ENCODE data around the gene STK31. TPM values are rescaled to one million over a fixed set of nuclear protein-coding genes. Genes with fewer than 3 reads are reported as not detected.
A peak's percentile ranks its signal among the peaks of the same experiment; 100 is the strongest.

The STK31 gene, protein sequence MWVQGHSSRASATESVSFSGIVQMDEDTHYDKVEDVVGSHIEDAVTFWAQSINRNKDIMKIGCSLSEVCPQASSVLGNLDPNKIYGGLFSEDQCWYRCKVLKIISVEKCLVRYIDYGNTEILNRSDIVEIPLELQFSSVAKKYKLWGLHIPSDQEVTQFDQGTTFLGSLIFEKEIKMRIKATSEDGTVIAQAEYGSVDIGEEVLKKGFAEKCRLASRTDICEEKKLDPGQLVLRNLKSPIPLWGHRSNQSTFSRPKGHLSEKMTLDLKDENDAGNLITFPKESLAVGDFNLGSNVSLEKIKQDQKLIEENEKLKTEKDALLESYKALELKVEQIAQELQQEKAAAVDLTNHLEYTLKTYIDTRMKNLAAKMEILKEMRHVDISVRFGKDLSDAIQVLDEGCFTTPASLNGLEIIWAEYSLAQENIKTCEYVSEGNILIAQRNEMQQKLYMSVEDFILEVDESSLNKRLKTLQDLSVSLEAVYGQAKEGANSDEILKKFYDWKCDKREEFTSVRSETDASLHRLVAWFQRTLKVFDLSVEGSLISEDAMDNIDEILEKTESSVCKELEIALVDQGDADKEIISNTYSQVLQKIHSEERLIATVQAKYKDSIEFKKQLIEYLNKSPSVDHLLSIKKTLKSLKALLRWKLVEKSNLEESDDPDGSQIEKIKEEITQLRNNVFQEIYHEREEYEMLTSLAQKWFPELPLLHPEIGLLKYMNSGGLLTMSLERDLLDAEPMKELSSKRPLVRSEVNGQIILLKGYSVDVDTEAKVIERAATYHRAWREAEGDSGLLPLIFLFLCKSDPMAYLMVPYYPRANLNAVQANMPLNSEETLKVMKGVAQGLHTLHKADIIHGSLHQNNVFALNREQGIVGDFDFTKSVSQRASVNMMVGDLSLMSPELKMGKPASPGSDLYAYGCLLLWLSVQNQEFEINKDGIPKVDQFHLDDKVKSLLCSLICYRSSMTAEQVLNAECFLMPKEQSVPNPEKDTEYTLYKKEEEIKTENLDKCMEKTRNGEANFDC
- 0.26 TPM for polyA plus RNA-seq (2013, experiment 1 of 4)
- 0.09 TPM for polyA plus RNA-seq (2013, experiment 2 of 4)
- polyA plus RNA-seq (2013, experiment 3 of 4) = not detected
- 0.12 TPM for polyA plus RNA-seq (2013, experiment 4 of 4)

DNA sequence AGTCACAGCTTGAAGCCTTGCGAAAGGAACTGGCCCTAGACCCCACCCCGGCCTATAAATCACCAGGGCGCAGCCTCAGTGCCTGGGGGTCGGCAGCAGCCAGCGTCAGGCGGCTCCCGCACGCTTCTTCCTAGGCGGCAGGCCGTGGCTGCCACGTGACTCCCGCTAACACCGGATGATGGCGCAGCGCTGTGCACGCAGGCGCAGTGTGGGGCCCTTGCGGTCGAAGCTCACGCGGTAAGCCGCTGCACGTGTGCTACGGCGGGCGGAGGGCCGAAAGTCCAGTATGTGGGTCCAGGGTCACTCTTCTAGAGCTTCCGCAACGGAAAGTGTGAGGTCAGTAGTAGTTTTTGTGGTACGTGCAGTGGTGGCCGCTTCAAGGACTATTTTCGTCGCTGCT, at the start of gene STK31:
TSS of gene STK31 (plus strand) at position 220 of the 400 bp plus-strand sequence. CDS start at position 287, 67 bp downstream.
- Histone ChIP-seq H3K27ac (ENCODE audit: insufficient read depth, low read depth, low read length, poor library complexity, severe bottlenecking) (no peak within 1 kb of the TSS), H3K9me3 (ENCODE audit: control insufficient read depth, low read length) (no peaks in the 10 kb centered on the region), H3K4me3 (ENCODE audit: insufficient read depth, low read depth, low read length) (no peak within 1 kb of the TSS), H3K36me3 (ENCODE audit: control insufficient read depth, insufficient read depth, low read length) (peaks cover 6% of the 10 kb centered on the region), H3K27me3 (ENCODE audit: control insufficient read depth, insufficient read depth, low read length, poor library complexity, severe bottlenecking) (no peaks in the 10 kb centered on the region), H3K4me1 (ENCODE audit: control insufficient read depth, insufficient read depth, low read length) (no peaks in the 10 kb centered on the region)
- 96% methylated on average over 32 to 33 of the region's 33 CpGs for WGBS, 2 experiments

DNA sequence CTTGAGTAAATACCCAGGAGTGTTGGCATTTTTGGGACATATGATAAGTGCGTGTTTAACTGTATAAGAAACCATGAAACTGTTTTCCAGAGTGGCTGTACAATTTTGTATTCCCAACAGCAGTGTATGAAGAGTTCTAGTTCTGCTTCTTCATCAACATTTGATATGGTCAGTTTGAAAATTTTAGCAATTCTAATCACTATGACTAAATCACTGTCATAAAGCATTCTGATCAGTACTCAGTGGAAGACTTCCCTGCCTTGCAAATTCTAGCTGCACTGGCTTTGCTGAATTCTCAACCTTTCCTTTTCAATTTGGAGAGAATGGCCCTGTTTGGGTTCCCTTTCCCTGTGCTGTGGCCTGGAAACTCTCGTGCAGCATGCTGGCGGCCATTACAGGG, 48.6 kb upstream of the STK31 start:
- Histone ChIP-seq H3K4me1 (ENCODE audit: control insufficient read depth, insufficient read depth, low read length) (no peaks in the 10 kb centered on the region), H3K9me3 (ENCODE audit: control insufficient read depth, low read length) (no peaks in the 10 kb centered on the region), H3K36me3 (ENCODE audit: control insufficient read depth, insufficient read depth, low read length) (no peaks in the 10 kb centered on the region), H3K27ac (ENCODE audit: insufficient read depth, low read depth, low read length, poor library complexity, severe bottlenecking) (no peak overlapping the region), H3K4me3 (ENCODE audit: insufficient read depth, low read depth, low read length) (no peak overlapping the region), H3K27me3 (ENCODE audit: control insufficient read depth, insufficient read depth, low read length, poor library complexity, severe bottlenecking) (no peaks in the 10 kb centered on the region)
- 91 to 93% methylated on average over 3 of the region's 3 CpGs for WGBS, 2 experiments

DNA sequence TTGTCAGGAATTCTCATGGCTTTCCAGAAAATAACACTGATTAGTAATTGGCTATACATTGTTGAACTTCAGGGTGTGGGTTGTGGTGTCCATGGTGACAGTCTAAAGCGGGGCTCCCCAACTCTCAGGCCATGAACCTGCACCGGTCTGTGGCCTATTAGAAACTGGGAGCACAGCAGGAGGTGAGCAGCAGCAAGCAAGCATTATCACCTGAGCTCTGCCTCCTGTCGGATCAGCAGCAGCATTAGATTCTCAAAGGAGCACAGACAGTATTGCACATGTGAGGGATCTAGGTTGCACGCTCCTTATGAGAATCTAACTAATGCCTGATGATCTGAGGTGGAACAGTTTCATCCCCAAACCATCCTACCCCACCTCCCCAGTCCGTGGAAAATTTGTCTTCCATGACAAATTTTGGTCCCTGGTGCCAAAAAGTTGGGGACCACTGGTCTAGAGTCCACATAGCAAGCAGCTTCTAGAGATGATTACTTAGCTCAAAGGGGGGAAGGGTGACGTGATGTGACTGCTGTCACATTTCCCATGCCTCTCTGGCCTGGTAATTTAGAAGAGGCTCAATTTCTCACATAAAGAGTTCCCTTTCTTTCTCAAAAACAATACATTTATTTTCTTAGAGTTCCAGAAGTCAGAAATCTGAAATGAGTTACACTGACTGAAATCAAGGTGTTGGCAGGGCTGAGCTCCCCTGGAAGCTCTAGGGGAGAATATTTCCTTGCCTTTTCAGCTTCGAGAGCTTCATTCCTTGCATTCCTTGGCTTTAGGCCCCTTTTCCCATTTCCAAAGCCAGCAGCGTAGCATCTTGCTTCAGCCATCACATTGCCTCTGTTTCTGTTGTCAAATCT, 47.7 kb upstream of the STK31 start:
- H3K9me3 ChIP-seq (ENCODE audit: control insufficient read depth, low read length) = no peaks in the 10 kb centered on the region
- WGBS, 2 experiments = 76 to 81% methylated on average over 8 of the region's 8 CpGs
- H3K27me3 ChIP-seq (ENCODE audit: control insufficient read depth, insufficient read depth, low read length, poor library complexity, severe bottlenecking) = no peaks in the 10 kb centered on the region
- H3K4me3 ChIP-seq (ENCODE audit: insufficient read depth, low read depth, low read length) = no peak overlapping the region
- no peaks in the 10 kb centered on the region for H3K4me1 ChIP-seq (ENCODE audit: control insufficient read depth, insufficient read depth, low read length)
- no peaks in the 10 kb centered on the region for H3K36me3 ChIP-seq (ENCODE audit: control insufficient read depth, insufficient read depth, low read length)
- H3K27ac ChIP-seq (ENCODE audit: insufficient read depth, low read depth, low read length, poor library complexity, severe bottlenecking) = no peak overlapping the region

DNA sequence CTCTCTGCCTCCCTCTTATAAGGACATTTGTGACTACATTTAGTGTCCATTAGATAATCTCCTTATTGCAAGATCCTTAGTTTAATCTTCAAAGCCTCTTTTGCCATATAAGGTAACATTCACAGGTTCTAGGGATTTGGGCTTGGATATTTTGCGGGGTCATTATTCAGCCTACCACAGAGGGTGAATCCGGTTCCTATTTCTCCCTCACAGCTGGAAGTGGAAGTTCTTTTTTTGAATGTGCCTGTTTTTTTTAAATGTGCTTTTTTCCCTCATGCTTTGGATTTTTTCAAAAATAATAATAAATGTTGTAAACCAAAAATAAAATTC, 47.1 kb upstream of the STK31 start:
- no peak overlapping the region for H3K4me3 ChIP-seq (ENCODE audit: insufficient read depth, low read depth, low read length)
- no peak overlapping the region for H3K27ac ChIP-seq (ENCODE audit: insufficient read depth, low read depth, low read length, poor library complexity, severe bottlenecking)
- H3K36me3 ChIP-seq (ENCODE audit: control insufficient read depth, insufficient read depth, low read length) = no peaks in the 10 kb centered on the region
- WGBS, 2 experiments = 50 to 59% methylated on average over 1 to 2 of the region's 2 CpGs
- no peaks in the 10 kb centered on the region for H3K4me1 ChIP-seq (ENCODE audit: control insufficient read depth, insufficient read depth, low read length)
- H3K9me3 ChIP-seq (ENCODE audit: control insufficient read depth, low read length) = no peaks in the 10 kb centered on the region
- no peaks in the 10 kb centered on the region for H3K27me3 ChIP-seq (ENCODE audit: control insufficient read depth, insufficient read depth, low read length, poor library complexity, severe bottlenecking)

DNA sequence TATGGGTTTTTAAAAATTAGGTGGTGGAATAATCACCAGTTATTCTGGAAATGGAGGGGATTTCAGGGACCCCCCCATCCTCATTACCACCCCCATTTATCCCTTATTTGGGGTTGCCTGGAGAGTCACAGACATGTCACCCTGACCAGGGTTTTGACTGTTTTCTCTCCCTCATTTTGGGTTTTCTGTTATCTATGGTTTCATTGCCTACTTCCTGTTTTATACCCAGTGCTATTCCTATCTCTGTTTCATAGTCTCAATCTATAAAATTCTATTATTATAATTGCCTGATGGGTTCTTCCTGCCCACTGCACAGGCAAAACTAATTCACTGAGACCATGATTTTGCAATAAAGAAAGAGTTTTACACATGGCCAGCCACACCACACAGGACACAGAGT, 45.9 kb upstream of the STK31 start:
- Histone ChIP-seq H3K4me3 (ENCODE audit: insufficient read depth, low read depth, low read length) (no peak overlapping the region), H3K4me1 (ENCODE audit: control insufficient read depth, insufficient read depth, low read length) (no peaks in the 10 kb centered on the region), H3K27ac (ENCODE audit: insufficient read depth, low read depth, low read length, poor library complexity, severe bottlenecking) (no peak overlapping the region), H3K9me3 (ENCODE audit: control insufficient read depth, low read length) (no peaks in the 10 kb centered on the region), H3K36me3 (ENCODE audit: control insufficient read depth, insufficient read depth, low read length) (no peaks in the 10 kb centered on the region), H3K27me3 (ENCODE audit: control insufficient read depth, insufficient read depth, low read length, poor library complexity, severe bottlenecking) (no peaks in the 10 kb centered on the region)

DNA sequence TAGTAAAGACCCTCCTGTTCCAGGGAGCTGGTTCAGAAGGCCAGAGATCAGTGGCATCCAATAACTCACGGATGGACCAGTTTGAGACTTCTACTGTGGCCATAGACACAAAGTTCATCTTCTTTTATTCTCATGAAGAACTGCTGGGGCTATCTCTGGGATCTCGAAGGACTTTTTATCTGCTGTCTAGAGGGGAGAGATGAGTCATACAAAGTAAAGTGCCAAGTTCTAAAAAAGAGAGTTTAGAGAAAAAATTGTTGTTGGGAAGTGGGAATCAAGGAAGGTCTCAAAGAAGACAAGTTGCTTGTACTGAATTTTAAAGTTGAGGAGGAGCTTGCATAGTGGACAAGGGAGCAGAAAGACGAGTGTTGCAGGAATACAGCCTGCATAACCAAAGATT, 38.0 kb upstream of the STK31 start:
- H3K9me3 ChIP-seq (ENCODE audit: control insufficient read depth, low read length) = no peaks in the 10 kb centered on the region
- no peaks in the 10 kb centered on the region for H3K36me3 ChIP-seq (ENCODE audit: control insufficient read depth, insufficient read depth, low read length)
- H3K4me1 ChIP-seq (ENCODE audit: control insufficient read depth, insufficient read depth, low read length) = no peaks in the 10 kb centered on the region
- WGBS, 2 experiments = 89 to 98% methylated on average over 3 of the region's 3 CpGs
- H3K27ac ChIP-seq (ENCODE audit: insufficient read depth, low read depth, low read length, poor library complexity, severe bottlenecking) = no peak overlapping the region
- no peak overlapping the region for H3K4me3 ChIP-seq (ENCODE audit: insufficient read depth, low read depth, low read length)
- no peaks in the 10 kb centered on the region for H3K27me3 ChIP-seq (ENCODE audit: control insufficient read depth, insufficient read depth, low read length, poor library complexity, severe bottlenecking)

DNA sequence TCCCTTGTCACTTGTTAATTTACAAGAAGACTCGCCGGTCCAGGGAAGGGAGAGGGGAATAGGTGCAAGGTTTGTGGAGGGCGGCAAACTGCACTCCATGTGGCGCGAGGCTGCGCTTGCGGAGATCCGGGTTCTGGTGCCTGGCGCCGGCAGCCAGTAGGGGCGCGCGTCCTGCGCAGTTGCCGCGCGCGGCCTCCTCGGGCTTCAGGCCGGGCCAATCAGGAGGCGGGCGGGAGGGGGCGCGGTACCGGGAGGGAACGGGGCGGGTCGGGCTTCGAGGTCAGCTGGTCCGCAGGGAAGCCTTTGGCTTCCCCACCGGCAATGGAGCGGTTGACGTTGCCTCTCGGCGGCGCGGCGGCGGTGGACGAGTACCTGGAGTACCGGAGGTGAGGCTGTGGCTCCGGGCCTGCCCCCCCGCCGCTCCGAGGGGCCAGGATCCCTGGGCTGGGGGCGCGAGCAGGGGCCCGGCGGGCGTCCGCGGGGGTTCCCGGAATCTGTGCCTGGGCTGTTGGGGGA, 30.1 kb upstream of the STK31 start, which contains the start of gene FAM221A:
TSS of gene FAM221A (plus strand) at position 302 of the 516 bp plus-strand sequence. CDS start at position 322, 20 bp downstream.
- 26 to 32% methylated on average over 53 of the region's 53 CpGs for WGBS, 2 experiments
- Histone ChIP-seq H3K27ac (ENCODE audit: insufficient read depth, low read depth, low read length, poor library complexity, severe bottlenecking) (peak within 1 kb of the TSS; percentile 56), H3K4me3 (ENCODE audit: insufficient read depth, low read depth, low read length) (peak within 1 kb of the TSS; percentile 39), H3K27me3 (ENCODE audit: control insufficient read depth, insufficient read depth, low read length, poor library complexity, severe bottlenecking) (peaks cover 5% of the 10 kb centered on the region), H3K4me1 (ENCODE audit: control insufficient read depth, insufficient read depth, low read length) (no peaks in the 10 kb centered on the region), H3K9me3 (ENCODE audit: control insufficient read depth, low read length) (no peaks in the 10 kb centered on the region), H3K36me3 (ENCODE audit: control insufficient read depth, insufficient read depth, low read length) (no peaks in the 10 kb centered on the region)

DNA sequence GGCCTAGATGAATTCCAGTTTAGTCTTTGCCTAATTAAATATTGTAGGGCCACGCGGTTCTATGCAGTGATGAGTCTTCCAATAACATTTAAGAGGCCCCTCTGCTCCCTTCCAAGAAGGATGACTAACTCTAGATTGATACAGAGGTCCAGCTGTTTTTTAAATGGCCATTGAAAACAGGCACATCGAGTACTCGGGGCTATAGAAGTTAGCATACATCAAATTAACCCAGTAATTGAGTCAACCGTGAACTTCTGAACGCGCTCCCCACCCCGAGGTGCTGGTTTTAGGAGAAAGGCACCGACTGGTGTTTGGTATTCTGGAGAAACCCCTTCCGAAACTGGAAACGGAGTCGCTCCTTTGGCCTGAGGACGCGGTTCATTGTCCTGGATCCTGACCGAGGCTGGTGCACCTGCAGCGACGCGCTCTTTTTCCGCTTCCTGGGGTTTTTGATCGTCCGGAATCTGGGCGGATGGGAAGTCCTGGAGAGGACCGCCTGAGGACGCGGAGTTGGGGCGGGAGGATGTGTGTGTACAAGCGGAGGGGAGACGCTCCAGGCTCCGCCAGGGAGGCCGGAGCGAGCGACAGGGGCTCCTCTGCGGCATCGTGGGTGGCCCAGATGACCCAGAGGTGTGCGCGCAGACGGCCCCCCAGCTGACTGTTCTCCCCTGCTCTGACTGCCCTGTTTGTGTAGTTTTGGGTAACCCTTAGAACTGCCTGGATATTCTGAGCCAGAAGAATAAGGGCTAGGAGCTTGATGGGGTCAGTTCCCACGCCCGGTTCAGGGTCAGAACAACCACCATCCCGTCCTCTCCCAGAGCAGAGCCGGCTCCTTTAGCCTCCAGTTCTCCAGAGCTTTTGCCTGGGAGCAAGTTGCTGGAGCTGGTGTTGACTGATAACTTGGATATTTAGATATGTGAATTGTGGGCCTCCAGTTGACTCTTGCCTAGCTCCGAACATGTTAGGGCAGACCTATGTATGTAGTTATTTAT, 29.3 kb upstream of the STK31 start:
- 39 to 44% methylated on average over 41 to 42 of the region's 42 CpGs for WGBS, 2 experiments
- Histone ChIP-seq H3K36me3 (ENCODE audit: control insufficient read depth, insufficient read depth, low read length) (no peaks in the 10 kb centered on the region), H3K4me1 (ENCODE audit: control insufficient read depth, insufficient read depth, low read length) (no peaks in the 10 kb centered on the region), H3K9me3 (ENCODE audit: control insufficient read depth, low read length) (no peaks in the 10 kb centered on the region), H3K27me3 (ENCODE audit: control insufficient read depth, insufficient read depth, low read length, poor library complexity, severe bottlenecking) (peaks cover 5% of the 10 kb centered on the region), H3K4me3 (ENCODE audit: insufficient read depth, low read depth, low read length) (peak overlapping the region; percentile 39), H3K27ac (ENCODE audit: insufficient read depth, low read depth, low read length, poor library complexity, severe bottlenecking) (peak overlapping the region; percentile 56)

Data from ectodermal cell (in vitro differentiated cells).